HG03159 (cell line): ENCODE results near the gene IKZF1.

Experiments used
- ATAC-seq: cut with Tn5 transposase; IDR thresholded peaks from one replicate; pipeline ENCODE4 v1.9.1; 2021; ENCODE audit warnings: mild to moderate bottlenecking, moderate library complexity; ENCODE audit not compliant: unreplicated experiment

IKZF1 gene

GRCh38 chr7:50436133-50436806 is 131.8 kb downstream of the IKZF1 start:
- no peak for ATAC-seq

DNA sequence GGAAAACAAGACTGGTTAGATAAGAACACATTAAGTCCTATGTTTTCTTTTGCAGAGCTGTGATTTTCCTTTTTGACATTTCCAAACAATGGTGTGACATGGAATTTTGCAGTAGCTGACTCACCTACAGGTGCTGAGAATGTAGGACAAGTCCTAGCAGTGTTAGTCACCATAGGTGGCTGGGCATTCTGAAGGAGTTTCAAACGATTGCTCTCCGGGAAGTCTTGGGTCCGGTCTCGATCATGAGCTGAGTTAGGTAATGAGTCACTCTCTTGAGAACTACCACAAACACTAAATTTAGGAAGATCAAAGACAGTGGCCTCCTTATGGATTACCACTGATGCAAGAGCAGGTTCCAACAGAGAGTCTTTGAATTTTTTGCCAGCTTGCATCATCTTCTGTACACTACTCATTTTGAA is 142.0 kb downstream of the IKZF1 start:
- ATAC-seq = no peak

- peak; percentile 37 for ATAC-seq
Measured at GRCh38 chr7:50448823-50449222, 144.3 kb downstream of the IKZF1 start.

DNA sequence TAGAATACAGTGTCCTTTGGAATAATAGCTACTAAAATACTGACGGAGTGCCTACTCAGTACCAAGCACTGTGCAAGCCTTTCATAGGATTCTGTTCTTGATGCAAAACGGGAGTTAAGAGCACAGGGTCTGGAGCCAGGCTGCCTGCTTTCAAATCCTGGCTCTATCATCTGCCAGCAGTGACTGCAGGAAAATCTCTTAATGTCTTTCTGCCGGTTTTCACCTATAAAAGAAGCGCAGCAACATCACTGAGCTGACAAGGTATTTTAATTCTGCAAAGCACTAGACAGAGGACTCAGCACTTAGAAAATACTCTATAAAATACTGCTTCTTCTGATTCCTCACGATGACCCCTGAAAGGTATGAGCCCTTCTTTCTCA is 145.0 kb downstream of the IKZF1 start:
- ATAC-seq = no peak

DNA sequence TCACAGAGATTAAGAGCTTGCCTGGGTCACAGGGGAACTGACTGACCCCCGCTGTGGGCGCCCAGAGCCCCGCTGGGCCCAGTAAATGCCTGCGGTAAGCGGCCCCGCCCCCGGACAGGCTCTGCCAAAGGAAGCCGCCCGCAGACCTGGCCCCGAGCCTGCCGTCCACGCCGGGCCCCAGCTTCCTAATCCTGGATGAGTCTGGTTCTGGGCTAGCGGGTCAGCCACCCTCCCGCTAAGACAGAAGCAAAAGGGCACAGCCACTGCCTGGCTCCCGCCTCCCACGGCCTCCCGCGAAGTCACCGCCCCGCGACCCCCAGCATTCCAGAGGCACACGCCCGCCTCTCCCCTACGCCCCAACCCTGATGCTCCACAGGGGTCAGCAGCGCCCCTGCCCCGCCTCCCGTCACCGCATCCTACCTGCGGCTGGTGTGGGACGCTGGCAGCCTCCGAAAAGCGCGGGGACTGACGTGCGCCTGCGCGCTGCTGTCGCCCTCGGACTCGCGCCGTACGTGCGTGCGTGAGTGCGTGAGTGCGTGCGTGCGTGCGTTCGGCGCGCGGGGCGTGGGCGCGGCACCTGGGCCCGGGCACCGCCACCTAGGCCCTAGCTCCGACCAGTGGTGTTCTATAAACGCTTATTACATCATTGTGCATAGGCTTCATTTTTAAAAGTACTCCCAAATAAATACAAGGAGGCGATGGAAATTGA is 145.5 kb downstream of the IKZF1 start, which contains the start of gene FIGNL1:
Gene FIGNL1, minus strand, starts transcription at position 470 of the 709 bp plus-strand sequence. CDS start 3,063 bp downstream, outside the sequence.
- peak; percentile 90 for ATAC-seq

- peak; percentile 4 for ATAC-seq
Measured at GRCh38 chr7:50450590-50451032, 146.1 kb downstream of the IKZF1 start.
